HG02763 (cell line): ENCODE results near the gene DCK.
"Not testable (repeated sequence)": the region's sequence is repeated elsewhere in the genome, so short reads cannot be mapped to it uniquely, and the experiment has no call there.

Experiments used
- ATAC-seq: cut with Tn5 transposase; IDR thresholded peaks from one replicate; pipeline ENCODE4 v1.9.1; 2021; ENCODE audit warnings: mild to moderate bottlenecking, moderate library complexity; ENCODE audit not compliant: unreplicated experiment

Gene DCK

GRCh38 chr4:70999639-71000038 lies 6.2 kb downstream of the DCK start:
- not testable (repeated sequence) for ATAC-seq

GRCh38 chr4:71001363-71001762 lies 7.9 kb downstream of the DCK start:
- ATAC-seq, result not testable (repeated sequence)

- ATAC-seq, result no peak
These were observed 10.9 kb downstream of the DCK start for GRCh38 chr4:71004281-71004851.

- ATAC-seq, result not testable (repeated sequence)
These were observed 11.6 kb downstream of the DCK start for GRCh38 chr4:71005025-71005424.

- peak; percentile 79 for ATAC-seq
These were observed 12.9 kb downstream of the DCK start for GRCh38 chr4:71006203-71006907.

GRCh38 chr4:71008196-71008595 lies 14.7 kb downstream of the DCK start:
- no peak for ATAC-seq

- no peak for ATAC-seq
These were observed 15.6 kb downstream of the DCK start for GRCh38 chr4:71009086-71009485.

- ATAC-seq, result no peak
These were observed 16.6 kb downstream of the DCK start for GRCh38 chr4:71009890-71010588.

GRCh38 chr4:71011451-71011850 lies 18.0 kb downstream of the DCK start:
- no peak for ATAC-seq

- ATAC-seq, result not testable (repeated sequence)
These were observed 23.9 kb downstream of the DCK start for GRCh38 chr4:71017391-71017790.

GRCh38 chr4:71020611-71021010 lies 27.2 kb downstream of the DCK start:
- ATAC-seq, result no peak

- no peak for ATAC-seq
These were observed 32.2 kb downstream of the DCK start for GRCh38 chr4:71025654-71026053.

GRCh38 chr4:71026086-71026485 lies 32.6 kb downstream of the DCK start:
- ATAC-seq, result no peak

GRCh38 chr4:71027611-71028010 lies 34.2 kb downstream of the DCK start:
- ATAC-seq, result no peak

- ATAC-seq, result no peak
These were observed 36.1 kb downstream of the DCK start for GRCh38 chr4:71029504-71029903.

- ATAC-seq, result not testable (repeated sequence)
These were observed 38.7 kb downstream of the DCK start for GRCh38 chr4:71032106-71032505.

- ATAC-seq, result no peak
These were observed 51.8 kb downstream of the DCK start for GRCh38 chr4:71045256-71045655.

GRCh38 chr4:71049395-71049794 lies 55.9 kb downstream of the DCK start:
- ATAC-seq, result no peak

- no peak for ATAC-seq
These were observed 57.4 kb downstream of the DCK start for GRCh38 chr4:71050809-71051208.

- no peak for ATAC-seq
These were observed 58.6 kb downstream of the DCK start for GRCh38 chr4:71052034-71052433.

GRCh38 chr4:71052716-71053115 lies 59.3 kb downstream of the DCK start:
- ATAC-seq, result no peak

- not testable (repeated sequence) for ATAC-seq
These were observed 60.2 kb downstream of the DCK start for GRCh38 chr4:71053613-71054012.
